ENCODE data around the gene GOLGA6D.
"Not testable (repeated sequence)": the region's sequence is repeated elsewhere in the genome, so short reads cannot be mapped to it uniquely, and the experiment has no call there.

Gene GOLGA6D

DNA sequence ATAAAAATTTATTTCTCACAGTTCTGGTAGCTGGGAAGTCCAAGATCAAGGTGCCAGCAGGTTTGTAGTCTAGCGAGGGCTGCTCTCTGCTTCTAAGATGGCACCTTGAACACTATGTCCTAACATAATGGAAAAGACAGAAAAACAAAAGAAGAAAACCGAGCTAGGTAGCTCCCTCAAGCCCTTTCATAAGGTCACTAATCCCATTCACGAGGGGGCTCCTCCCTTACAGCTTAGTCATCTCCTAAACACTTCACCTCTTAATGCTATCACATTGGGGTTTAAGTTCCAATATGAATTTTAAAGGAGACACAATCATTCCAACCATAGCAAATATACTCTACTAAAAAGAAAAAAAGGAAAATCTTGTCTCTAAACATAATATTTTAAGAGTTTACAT lies 23.6 kb downstream of the GOLGA6D start:
- in situ Hi-C loops (cut with HindIII; ENCODE audit: low sequenced_read_pairs): no loop called here

DNA sequence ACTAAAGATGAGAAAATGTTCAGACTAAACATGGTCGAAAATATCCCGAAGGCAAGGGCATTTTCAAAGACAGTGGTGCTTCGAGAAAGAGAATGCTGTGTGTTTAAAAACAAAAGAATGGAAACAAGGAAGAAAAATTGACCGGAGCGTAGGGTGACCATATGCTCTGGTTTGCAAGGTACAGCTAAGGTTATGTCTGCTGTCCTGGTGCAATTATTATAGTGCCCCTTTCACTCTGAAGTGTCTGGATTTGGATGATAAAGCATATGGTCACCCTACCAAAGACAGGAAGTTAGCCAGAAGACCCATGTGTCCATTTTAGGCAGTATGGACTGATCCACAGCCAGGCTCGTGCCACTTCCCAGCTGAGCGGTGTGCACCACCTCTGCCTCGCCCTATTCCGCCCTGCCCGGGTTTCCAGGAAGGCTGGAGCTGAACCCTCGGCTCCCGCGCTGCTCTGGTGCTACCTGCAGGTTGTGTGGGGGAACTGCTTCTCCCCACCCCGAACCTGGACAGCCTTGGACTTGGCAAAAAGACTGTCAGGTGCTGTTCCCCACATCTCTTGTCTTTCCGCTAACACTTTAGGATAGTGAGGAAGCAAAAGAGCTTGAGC lies 25.2 kb downstream of the GOLGA6D start:
- no peak overlapping the region for H3K4me3 ChIP-seq (ENCODE audit: low read depth, low read length)
- in situ Hi-C loops (cut with HindIII; ENCODE audit: low sequenced_read_pairs): no loop called here
- DNase-seq (ENCODE audit: low read depth): no peak
- TF ChIP-seq, protein P1, sequence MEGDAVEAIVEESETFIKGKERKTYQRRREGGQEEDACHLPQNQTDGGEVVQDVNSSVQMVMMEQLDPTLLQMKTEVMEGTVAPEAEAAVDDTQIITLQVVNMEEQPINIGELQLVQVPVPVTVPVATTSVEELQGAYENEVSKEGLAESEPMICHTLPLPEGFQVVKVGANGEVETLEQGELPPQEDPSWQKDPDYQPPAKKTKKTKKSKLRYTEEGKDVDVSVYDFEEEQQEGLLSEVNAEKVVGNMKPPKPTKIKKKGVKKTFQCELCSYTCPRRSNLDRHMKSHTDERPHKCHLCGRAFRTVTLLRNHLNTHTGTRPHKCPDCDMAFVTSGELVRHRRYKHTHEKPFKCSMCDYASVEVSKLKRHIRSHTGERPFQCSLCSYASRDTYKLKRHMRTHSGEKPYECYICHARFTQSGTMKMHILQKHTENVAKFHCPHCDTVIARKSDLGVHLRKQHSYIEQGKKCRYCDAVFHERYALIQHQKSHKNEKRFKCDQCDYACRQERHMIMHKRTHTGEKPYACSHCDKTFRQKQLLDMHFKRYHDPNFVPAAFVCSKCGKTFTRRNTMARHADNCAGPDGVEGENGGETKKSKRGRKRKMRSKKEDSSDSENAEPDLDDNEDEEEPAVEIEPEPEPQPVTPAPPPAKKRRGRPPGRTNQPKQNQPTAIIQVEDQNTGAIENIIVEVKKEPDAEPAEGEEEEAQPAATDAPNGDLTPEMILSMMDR (IDR thresholded peaks at IDR 0.05; ENCODE audit: low read depth, low read length, missing control alignments): peak; percentile 48

More for the DNA sequence above, 23.6 kb downstream of the GOLGA6D start:
- no peak overlapping the region for H3K4me3 ChIP-seq (ENCODE audit: low read depth, low read length)
- no peak for DNase-seq (ENCODE audit: low read depth)
- TF ChIP-seq, protein P1 (IDR thresholded peaks at IDR 0.05; ENCODE audit: low read depth, low read length, missing control alignments): no peak

DNA sequence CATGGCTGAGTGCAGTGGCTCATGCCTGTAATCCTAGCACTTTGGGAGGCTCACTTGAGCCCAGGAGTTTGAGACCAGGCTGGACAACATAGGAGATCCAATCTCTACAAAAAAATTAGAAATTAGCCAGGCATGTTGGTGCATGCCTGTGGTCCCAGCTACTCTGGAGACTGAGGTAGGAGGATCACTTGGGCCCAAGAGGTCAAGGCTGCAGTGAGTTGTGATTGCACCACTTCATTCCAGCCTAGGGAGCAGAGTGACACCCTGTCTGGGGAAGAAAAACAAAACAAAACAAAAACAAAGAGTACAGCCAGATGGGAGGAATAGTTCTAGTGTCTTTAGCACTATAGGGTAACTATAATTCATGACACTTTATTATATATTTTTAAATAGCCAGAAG lies 27.1 kb downstream of the GOLGA6D start:
- no peak overlapping the region for H3K4me3 ChIP-seq (ENCODE audit: low read depth, low read length)
- TF ChIP-seq, protein P1 (IDR thresholded peaks at IDR 0.05; ENCODE audit: low read depth, low read length, missing control alignments): no peak
- in situ Hi-C loops (cut with HindIII; ENCODE audit: low sequenced_read_pairs): no loop called here
- no peak for DNase-seq (ENCODE audit: low read depth)

DNA sequence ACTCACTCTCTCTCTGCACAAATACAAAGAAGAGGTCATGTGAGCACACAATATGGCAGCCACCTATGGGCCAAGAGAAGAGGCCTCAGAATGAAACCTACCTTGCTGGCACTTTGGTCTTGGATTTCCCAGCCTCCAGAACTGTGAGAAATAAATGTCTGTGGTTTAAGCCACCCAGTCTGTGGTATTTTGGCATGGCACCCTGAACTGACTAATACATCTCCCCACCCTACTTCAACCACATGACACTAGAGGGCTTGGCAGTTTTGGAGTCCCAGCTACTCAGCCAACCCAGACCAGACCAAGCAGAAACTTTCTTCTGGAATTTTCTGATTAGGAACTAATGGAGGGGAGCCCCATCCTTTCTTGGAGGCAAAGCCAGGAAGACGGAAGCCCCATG lies 29.9 kb downstream of the GOLGA6D start:
- DNase-seq (ENCODE audit: low read depth); H3K4me3 ChIP-seq (ENCODE audit: low read depth, low read length); in situ Hi-C loops (cut with HindIII; ENCODE audit: low sequenced_read_pairs): not testable (repeated sequence)

DNA sequence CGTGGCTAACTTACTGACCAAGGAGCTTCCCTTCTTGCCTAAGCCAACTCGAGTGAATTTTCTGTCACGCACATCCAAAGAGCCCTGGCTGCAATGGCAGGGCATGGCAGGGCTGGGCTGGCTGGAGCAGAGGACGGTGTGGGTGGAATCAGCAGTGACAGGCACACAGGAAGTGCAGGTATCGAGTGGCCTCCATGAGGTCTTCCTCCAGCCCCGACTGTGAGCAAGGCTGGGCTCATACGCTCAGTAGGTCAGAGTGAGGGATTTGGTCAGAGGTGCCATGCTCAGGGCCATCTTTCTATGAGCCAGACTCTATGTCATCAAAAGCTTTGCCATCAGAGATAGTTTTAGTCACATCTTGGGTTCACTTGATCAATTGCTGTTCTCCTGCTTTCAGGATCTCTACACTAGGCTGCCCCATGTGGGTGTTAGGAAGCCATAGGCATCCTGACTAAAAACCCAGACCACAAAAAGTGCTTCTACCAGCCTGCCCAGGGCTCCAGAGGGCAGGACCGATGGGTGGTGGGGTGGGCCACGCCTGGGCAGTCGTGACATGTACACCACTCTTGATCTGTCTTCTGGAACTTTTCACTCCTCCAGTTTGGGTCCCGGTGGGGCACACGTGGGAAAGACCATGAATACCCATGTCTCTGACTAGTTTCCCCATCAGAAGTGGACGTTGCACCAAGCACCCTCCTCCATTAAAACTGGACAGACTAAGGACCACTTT lies 30.6 kb downstream of the GOLGA6D start:
- TF ChIP-seq, protein P1 (IDR thresholded peaks at IDR 0.05; ENCODE audit: low read depth, low read length, missing control alignments): no peak
- DNase-seq (ENCODE audit: low read depth): no peak
- no peak overlapping the region for H3K4me3 ChIP-seq (ENCODE audit: low read depth, low read length)
- in situ Hi-C loops (cut with HindIII; ENCODE audit: low sequenced_read_pairs): no loop called here

DNA sequence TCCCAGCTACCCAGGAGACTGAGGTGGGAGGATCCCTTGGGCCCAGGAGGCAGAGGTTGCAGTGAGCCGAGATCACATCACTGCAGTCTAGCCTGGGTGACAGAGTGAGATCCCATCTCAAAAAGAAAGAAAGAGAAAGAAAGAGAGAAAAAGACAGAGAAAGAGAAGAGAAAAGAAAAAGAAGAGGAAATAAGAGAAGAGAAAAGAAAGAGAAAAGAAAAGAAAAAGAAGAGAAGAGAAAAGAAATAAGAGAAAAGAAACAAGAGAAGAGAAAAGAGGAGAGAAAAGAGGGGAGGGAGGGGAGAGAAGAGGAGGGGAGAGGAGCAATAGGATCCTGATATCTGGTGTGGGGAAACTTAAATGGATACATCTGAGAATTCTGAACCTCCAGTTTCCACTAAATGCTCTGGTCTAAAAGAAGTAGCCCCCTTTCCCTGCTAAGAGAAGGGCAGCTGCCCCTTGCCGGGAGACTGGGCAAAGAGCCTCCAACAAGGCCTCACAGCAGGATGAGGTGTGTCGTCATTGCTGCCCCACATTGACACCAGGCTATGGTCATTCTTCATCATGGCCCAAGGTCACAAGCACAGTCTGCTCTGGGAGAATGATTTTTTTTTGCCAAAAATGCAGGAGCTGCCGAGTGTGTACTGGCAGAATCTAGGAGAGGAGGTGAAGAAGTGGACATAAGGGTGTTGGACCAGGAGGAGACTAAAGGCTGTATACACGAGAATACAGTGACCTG lies 32.1 kb downstream of the GOLGA6D start:
- H3K4me3 ChIP-seq (ENCODE audit: low read depth, low read length): no peak overlapping the region
- TF ChIP-seq, protein P1 (IDR thresholded peaks at IDR 0.05; ENCODE audit: low read depth, low read length, missing control alignments): no peak
- no peak for DNase-seq (ENCODE audit: low read depth)
- in situ Hi-C loops (cut with HindIII; ENCODE audit: low sequenced_read_pairs): no loop called here

DNA sequence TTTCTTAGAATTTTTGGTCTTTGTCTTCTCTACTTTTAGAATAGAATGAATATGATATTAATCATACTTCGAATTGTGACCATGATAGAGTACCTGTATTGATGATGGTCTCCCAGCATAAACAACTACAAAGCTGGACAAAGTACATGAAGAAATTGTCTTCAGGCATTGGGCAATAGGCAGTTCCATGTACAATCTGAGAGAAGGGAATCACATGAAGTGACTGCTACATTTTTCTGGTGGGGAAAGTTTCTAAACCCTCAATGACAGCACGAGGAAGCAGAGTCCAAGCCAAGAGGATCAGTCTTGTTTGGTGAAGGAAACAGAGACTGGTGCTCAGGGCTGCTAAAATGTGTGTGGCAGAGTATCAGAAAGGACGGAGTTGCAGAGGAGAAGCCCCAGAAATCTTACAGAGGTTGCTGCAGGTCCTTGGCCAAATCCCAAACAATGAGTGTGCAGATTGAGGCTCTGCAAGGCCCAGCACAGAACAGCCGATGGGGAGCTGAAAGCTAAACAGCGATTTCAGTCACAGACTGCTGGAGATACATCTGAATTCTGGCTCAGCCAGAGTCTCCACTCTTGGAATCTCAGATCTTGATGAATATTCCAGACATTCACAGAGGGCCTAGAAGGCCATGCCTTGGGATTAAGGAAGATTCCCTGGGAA lies 36.7 kb downstream of the GOLGA6D start:
- H3K4me3 ChIP-seq (ENCODE audit: low read depth, low read length); DNase-seq (ENCODE audit: low read depth); in situ Hi-C loops (cut with HindIII; ENCODE audit: low sequenced_read_pairs): not testable (repeated sequence)
